ENCODE results near the gene TCF12.

Gene TCF12

DNA sequence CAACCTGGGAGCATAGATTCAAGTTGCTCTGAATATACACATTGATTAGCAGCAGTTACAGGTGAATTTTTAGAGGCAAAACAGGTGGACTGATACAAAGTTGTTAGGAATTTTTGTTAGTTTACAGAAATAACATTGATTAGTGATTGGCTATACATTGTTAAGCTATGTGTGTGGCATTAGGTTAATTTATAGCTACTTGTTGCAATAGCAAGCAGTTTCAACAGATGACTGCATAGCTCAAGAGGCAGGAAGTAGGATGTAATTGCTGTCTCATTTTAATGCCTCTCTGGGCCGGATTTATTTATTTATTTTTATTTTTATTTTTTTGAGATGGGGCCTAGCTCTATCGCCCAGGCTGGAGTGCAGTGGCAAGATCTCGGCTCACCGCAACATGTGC lies 99.7 kb downstream of the TCF12 start:
- DNase-seq (ENCODE audit: low spot score) = no peak

DNA sequence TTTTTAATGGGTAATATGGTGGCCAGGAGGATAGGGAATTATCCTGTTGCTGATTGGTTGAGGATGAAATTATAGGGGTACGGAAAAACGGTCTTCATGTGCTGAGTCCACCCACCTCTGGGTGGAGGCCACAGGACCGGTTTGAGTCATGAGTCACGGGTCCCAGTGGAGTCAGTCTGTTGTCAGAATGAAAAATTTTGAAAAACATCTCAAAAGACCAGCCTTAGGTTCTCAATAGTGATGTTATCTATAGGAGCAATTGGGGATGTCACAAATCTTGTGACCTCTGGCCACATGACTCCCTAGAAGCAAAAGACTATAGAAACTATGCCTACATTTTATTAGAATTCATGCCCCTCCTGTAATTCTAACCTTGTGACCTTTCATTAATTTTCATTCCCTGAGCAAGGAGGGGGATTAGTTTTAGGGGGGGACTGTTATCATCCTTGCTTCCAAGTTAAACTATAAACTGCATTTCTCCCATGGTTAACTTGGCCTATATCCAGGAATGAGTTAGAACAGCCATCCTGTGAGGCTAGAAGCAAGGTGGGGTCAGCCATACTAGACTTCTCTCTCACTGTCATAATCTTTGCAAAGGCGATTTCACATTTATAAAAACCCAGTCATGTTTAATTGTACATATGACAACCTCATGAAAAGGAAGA lies 101.2 kb downstream of the TCF12 start:
- no peak for DNase-seq (ENCODE audit: low spot score)

DNA sequence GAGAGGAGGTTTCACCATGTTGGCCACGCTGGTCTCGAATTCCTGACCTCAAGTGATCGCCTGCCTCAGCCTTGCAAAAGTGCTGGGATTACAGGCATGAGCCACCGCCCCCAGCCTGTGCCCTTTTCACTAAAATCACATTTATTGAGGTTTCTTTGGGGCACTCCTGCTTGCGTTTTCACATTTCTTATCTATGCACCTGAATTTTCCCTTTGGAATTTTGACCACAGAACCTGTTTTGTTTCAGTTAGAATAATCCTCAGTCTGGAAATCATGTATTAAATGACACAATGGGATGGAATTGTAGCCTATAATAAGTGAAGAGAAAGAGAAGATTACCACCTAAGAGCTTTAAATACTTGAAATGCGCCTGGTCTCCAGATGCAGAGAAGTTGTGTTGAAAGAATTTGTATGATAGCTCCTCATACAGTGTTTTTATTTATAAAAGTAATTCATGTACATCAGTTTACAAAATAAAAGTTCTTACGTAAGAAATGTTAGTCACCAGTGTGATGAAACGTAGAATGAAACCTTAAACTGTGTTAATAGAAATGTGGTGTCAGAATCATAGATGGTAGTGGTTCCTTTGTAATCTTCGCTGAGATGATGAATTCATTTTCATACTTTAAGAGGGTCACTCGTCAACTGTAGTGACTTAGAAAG lies 107.0 kb downstream of the TCF12 start:
- no peak for DNase-seq (ENCODE audit: low spot score)

DNA sequence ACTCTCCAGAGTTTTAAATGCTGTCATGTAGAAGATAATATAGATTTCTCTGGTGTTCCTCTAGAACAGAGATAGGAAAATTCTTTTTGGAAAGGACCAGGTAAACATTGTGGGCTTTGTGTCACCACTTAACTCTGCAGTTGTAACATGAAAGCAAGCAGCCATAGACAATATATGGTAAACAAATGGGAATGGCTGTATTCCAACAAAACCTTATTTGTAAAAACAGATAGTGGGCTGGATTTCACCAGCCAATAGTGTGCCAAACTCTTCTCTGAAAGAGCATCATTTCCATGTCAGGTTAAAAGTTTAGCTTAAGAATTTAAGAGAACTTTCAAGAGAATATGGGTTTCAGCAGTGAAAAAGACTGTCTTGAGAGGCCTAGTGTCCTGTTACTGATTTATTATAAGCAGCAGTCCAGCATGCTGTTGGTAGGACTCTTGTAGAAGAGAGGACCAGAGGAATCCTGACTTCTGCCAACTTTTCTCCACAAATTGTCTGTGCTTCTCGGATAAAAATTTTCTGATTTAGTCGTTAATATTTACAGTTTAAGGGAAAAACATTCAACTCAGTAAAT lies 107.7 kb downstream of the TCF12 start:
- DNase-seq (ENCODE audit: low spot score) = no peak

DNA sequence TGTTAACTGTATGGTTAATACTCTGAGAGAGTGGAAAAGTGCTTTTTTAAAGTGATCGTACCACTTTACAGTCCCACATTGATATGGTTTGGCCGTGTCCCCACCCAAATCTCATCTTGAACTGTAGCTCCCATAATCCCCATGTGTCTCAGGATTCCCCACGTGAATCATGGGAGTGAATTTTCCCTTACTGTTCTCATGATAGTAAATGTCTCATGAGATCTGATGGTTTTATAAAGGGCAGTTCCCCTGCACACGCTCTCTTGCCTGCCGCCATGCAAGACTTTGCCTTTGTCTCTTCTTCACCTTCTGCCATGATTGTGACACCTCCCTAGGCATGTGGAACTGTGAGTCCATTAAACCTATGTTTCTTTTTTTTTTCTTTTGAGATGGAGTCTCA lies 109.2 kb downstream of the TCF12 start:
- no peak for DNase-seq (ENCODE audit: low spot score)

DNA sequence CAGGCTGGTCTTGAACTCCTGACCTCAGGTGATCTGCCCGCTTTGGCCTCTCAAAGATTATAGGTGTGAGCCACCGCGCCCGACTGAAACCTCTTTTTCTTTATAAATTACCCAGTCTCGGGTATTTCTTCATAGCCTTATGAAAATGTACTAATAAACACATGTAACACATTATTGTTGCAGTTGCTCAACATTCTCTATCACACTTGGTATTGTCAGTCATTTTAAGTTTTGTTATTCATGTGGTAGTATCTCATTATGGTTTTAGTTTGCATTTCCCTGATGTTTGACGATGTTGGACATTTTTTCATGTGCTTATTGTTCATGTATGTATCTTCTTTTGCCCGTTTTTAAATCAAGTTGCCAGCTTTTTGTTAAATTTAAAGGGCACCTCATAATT lies 109.7 kb downstream of the TCF12 start:
- no peak for DNase-seq (ENCODE audit: low spot score)

DNA sequence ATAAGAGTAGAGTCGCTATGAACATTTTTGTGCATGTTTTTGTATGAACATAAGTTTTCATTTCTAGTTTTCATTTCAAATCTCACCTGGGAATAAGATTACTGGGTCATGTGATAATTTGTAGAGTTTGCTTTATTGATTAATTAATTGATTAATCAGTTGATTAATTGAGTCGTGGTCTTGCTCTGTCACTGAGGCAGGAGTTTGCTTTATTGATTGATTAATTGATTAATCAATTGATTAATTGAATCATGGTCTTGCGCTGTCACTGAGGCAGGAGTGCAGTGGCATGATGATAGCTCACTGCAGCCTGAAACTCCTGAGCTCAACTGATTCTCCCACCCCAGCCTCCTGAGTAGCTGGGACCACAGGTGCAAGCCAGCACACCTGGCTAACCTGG lies 111.6 kb downstream of the TCF12 start:
- no peak for DNase-seq (ENCODE audit: low spot score)

DNA sequence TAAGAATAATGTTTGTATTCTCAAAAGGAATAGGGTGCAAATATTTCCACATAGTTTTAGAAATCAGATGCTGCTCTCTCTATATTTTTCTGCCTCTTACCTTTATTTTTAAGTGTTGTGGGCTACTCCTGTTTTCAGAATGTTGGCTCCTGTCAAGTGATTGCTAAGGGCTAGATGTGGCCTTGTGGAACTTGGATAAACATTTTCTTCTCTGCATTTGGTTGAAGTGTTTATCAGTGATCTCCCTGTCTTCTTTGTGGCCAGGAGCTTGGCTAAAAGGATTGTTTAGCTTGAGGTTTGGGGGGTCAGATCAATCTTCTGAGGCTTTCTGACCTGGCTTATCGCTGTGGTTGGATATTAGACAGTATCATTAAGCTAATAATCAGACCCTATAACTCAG lies 112.6 kb downstream of the TCF12 start:
- no peak for DNase-seq (ENCODE audit: low spot score)

DNA sequence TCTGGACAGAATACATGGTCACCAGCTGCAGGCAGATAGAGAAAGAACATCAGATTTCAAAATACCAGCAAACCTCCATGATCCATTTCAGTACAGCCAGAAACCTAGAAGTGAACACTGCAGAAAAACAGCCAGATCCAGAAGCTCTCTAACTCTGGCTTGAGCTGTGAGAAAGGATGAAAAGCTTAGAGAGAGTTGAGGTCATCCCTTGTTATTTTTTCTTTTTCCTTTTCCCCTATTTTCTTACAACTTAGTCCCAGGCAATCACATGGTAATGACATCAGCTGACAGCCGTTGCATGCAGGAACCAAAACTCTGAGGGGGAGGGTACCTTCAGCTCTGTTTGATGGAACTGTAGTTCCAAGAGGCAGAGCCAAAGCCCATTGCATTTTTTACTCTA lies 113.2 kb downstream of the TCF12 start:
- DNase-seq (ENCODE audit: low spot score) = peak; percentile 10

DNA sequence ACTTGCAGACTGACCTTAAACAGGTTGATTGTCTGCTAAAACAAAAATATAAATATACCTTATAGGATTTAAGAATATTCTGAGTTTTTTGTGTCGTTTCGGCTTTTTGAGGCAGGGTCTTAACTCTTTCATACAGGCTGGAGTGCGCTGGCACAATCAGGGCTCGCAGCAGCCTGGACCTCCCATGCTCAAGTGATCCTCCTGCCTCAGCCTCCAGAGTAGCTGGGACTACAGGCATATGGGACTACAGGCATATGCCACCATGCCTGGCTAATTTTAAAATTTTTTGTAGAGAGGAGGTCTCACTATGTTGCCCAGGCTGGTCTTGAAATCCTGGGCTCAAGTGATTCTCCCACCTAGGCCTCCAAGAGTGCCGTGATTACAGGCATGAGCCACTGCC lies 113.9 kb downstream of the TCF12 start:
- DNase-seq (ENCODE audit: low spot score) = no peak

DNA sequence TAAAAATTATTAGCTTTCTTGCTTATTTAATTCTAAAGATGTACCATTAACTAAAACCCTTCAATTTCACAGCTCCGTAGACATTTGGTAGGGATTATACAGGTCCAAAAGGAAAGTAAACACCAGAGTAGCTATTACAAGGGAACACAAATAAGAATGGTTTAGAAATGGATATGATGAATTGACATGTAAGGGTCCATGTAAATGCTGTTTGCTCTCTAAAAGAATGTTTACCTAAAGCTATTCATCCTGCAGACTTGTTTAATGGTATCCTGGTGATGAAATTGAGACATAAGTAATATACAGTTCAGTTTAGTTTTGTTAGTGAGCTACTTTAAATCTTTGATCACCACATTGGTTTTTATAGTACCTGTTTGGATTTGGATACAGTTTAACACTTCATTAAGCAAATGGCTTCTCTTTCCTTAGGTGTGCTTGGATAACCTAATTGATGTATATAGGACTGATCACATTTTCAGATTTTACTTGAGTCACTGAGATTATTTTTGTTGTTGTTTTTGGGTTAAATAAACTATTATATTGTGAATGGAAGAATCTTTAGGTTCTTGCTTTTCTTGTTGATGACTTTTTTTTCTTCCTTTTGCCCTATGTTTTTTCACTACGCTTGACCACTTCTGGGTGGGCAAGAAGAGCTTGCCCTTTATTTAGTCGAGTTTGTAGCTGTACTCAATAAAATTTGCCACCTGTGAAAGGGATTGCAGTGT lies 115.4 kb downstream of the TCF12 start:
- no peak for DNase-seq (ENCODE audit: low spot score)

DNA sequence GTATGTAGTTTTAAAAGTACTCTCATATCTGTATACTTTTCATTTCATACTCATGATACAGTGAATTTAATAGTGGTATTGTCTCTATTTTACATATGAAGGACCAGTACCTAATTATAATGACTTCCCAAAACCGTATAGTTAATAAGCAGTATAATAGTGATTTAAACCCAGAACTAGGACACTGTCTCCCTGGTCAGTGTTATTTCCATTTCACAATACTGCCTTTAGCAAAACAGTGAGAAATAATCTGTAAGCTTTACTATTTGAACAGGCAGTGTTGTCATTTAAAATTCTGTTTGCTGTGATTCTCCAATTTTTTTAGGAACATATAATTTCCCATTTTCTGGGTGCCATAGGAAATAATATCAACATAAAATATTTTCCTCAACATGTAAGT lies 116.2 kb downstream of the TCF12 start:
- no peak for DNase-seq (ENCODE audit: low spot score)

DNA sequence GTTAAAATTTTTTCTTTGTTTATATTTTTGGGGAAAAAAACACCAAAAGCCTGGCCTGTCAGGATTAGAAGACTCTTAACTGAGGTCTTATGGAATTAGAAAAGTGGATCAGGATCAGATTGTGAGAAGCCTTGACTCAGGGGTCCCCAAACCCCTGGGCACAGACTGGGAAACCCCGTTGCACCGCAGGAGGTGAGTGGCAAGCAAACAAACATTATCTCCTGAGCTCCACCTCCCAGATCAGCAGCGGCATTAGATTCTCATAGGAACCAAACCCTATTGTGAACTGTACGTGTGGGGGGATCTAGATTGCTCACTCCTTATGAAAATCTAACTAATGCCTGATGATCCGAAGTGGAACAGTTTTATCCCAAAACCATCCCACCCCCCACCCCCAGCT lies 117.2 kb downstream of the TCF12 start:
- no peak for DNase-seq (ENCODE audit: low spot score)

DNA sequence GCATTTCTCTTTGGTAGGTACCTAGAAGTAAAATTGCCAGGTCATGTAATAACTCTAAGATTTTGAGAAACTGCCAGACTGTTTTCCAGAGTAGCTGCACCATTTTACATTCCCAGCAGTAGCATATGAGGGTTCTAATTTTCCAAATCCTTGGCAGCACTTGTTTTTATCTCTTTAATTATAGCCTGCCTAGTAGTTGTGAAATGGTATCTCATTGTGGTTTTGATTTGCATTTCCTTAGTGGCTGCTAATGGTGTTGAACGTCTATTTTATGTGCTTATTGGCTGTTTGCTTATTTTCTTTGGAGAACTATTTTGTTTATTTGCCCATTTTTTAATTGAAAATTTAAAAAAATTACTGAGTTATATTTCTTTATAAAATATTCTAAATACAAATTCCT lies 117.9 kb downstream of the TCF12 start:
- no peak for DNase-seq (ENCODE audit: low spot score)

DNA sequence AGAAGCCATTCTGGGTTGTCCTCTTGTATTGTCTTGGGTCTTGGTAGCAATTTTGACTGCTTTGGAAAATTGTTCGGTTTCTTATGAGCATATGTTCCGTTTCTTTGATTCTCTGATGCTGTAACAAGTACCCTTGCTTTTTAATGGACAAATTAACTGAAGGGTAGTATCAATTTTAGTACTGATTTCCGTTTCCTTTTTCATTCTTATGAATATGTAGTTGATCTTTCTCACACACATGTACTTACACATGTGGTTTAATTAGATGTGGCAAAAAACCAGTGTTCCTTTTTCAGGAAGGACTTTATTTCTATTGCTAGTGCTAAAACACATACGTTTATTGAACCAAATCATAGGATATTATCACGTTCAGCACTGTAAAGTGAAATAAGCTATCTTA lies 119.1 kb downstream of the TCF12 start:
- DNase-seq (ENCODE audit: low spot score) = no peak

DNA sequence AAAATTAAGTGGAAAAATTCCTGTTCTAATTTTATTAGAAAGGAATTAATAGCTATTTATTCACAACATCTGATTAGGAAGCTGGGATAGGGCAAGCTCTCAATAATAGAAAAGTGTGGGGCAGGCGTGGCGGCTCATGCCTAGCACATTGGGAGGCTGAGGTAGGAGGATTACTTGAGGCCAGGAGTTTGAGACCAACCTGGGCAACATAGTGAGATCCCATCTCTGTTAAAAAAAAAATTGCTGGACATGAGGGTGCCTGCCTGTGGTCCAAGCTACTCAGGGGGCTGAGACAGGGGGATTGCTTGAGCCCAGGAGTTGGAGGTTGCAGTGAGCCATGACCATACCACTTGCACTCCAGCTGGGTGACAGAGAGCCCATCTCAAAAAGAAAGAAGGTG lies 119.6 kb downstream of the TCF12 start:
- no peak for DNase-seq (ENCODE audit: low spot score)

DNA sequence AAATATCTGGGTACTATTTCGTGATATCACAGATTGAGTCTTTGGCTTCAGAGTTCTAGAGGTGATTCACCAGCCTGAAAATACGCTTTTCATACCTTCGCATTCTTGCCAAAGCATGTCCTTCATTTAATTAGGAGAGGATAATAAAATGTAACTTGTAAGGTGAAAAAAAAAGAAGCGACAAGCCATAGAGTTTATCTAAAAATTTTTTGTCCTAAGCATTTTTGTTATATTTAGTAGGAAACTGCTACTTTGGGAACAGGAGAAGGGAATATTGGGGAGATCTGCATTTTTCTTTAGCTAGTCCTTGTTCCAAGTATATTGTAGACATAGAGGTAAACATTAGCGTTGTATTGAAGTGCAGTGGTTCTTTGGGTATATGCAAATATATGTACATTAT lies 120.1 kb downstream of the TCF12 start:
- DNase-seq (ENCODE audit: low spot score) = no peak

DNA sequence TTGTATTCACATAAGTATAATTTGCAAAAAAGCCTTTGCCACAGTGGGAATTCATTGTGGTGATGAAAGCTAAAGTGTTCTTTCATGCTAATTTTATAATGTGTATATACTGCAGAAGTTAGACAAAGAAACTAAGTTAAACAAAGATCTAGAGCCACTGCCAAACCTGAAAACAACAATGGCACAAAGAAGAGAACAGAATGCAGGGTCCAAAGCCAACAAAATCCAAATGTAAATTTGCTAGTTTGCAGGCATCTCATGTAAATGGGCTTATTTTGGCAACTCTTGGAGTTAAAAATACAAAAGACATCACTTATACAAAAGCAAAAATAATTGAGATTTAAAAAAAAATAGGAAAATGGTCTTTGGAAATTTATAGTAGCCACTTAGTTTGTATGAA lies 123.0 kb downstream of the TCF12 start:
- DNase-seq (ENCODE audit: low spot score) = no peak

DNA sequence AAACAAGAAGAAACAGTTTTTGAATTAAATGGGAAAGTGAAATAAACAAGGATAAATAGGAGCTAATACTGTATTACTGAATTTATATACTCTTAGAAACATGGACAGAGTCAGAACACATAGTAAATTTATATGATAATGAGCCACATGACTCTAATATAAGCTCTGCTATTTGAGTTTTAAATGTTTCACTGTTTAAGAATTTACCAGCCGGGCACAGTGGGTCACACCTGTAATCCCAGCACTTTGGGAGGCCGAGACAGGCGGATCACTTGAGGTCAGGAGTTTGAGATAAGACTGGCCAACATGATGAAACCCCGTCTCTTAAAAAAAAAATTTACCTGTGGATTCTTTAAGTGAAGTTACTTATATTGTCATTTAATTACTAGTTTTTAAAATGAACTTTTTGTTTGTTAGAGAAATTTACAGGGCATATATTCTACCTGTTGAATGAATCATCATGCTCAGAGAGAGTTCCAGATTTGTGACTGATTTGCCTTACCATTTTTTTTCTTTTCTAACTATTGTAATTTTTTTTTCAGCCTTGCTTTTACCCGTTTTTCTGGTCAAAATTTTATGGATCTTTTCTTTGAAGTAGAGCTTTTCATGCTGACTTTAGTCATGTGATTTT lies 125.7 kb downstream of the TCF12 start:
- no peak for DNase-seq (ENCODE audit: low spot score)

DNA sequence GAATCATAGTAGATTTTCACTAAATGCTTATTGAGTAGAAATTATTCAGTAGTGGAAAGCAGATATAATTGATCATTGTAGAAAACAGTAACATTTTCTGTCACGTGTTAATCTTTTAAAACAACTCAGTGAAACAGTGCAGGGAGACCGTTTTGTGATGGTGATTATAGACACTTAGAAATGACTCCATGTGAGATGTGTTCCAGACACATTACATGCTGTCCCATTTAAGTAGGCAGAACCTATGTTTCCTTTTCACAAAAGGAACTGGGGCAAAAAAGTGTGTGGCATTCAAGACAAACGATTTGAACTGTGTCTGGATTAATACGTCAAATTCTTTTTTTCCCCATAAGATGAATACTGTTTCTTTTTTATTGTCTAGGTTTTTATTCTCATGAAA lies 126.5 kb downstream of the TCF12 start:
- DNase-seq (ENCODE audit: low spot score) = no peak

DNA sequence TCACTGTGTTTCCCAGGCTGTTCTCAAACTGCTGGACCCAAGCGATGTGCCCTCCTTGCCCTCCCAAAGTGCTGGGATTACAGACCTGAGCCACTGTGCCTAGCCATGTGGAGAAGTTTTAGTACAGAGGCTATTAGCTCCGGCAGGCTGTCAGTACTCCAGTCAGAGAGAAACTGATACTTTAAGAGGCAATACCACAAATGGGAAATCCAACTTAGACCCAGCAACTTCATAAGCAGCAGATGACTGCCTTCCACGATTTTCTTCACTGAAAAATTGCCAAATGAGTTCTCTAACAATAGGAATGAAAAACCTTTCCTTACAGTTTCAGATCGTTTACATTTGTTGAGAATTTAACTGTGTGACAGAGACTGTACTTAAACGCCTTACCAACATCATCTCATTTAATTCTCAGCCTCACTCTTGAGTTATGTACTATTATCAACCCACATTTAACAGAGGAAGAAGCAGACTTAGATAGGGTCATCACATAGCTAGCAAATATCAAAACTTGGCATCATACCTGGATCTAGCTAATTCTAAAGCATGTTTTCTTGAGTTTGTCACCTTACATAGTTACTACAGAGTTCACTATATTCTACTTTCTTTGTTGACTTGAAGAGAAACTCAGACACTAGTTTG lies 127.4 kb downstream of the TCF12 start:
- DNase-seq (ENCODE audit: low spot score) = no peak

DNA sequence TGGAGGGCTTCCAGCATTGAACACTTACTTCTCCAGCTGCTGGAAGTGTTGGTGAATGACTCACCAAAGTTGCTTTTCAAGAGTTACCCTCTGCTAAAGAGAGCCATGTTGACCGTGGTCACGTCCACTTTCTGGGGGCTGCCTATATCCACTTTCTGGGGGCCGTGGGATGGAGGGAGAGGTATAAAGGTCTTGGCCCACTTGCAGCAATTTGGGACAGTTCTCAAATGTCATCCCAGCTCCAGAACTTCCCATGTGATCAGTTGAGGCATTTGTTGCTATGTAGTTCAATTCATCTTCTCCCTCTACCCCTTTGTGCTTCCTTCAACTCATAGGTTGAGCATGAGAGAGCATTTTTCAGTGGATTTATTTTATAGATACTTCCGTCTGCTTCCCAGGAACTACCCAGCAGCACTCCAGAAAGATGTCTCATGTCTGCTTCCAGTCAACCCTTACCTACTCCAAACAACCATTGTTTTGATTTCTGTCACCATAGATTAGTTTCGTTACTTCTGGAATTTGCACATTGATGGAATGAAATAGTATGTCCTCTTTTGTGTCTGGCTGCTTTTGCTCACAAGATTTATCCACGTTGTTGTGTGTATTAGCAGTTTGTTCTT lies 130.6 kb downstream of the TCF12 start:
- DNase-seq (ENCODE audit: low spot score) = no peak

Measured in COLO829 (cell line).